Skeletal muscle cell (primary cell): ENCODE data around the gene CYP4F8.
"Not testable (repeated sequence)": the region's sequence is repeated elsewhere in the genome, so short reads cannot be mapped to it uniquely, and the experiment has no call there.

Experiments
- DNase-seq: peaks from one replicate; pipeline ENCODE4 v3.0.0-alpha.2; 2010; ENCODE audit warnings: low read depth
- H3K4me3 ChIP-seq: 2 replicates; pipeline ENCODE4 v1.5.1; 2011; ENCODE audit warnings: low read depth, mild to moderate bottlenecking, control low read depth, low read length, moderate library complexity

The CYP4F8 gene

DNA sequence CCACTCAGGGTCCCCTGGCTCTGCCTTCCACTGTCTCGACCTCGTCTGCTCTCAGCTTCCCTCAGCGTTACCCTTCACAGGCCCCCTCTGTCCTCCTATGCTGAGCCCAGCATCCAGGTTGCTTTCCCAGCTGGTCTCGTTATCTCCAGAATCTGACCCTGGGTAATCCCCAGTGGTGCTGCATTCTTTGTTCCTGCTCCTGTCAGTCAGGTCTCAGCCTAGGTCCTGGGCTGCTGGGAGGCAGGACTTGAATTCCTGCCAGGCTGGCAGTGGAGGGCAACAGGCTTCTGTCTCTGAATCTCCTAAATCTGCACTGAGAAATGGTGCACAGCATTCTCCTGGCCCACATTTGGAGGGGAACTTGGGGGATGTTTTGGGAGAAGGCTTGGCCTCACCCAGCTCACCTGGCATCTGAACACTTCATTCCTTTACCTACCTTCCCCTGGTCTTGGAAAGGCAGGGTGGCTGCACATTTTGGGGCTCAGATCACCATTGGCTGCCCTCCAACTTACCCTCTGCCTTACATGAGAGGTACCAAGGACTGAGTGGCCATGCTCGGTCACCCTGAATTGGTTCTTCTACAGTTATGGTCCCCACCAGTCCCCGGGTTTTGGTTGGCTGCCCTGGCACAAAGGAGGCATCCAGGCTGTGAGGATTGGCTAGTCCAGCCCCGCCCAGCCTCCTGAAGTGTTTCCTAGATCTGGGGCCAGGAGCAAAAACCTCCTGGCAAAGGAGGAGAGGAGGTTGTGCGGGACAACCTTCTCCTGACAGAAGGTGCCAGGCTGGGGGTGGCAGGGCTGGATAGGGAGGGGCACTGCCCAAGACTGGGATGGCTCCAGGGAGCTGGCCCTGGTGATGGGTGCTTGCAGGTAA, at the start of gene CYP4F8:
CYP4F8 (plus strand) TSS at position 712 of the 873 bp plus-strand sequence. CDS start 399 bp downstream, outside the sequence.
- H3K4me3 ChIP-seq: no peak within 1 kb of the TSS
- DNase-seq: no peak

- no peak for DNase-seq
- no peak overlapping the region for H3K4me3 ChIP-seq
Observed at GRCh38 chr19:15570420-15570819, 44.6 kb upstream of the CYP4F8 start.

DNA sequence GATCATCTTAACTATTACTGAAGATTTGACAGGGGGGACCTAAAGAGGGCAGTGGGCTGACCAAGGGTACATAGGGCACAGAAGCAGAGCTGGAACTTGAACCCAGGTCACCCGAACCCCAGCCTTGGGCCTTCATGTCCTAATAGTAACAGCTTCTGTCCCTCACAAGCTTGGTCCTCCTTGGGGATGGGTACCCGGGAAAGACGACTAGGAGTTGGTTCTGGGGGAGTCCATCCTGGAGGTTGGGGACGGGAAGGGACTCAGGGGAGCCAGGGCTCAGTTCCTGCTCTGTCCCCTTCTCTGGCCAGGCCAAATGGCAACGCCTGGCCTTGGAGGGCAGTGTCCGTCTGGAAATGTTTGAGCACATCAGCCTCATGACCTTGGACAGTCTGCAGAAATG, 39.6 kb upstream of the CYP4F8 start:
- DNase-seq: no peak
- no peak overlapping the region for H3K4me3 ChIP-seq

- DNase-seq: no peak
- H3K4me3 ChIP-seq: no peak overlapping the region
Observed at GRCh38 chr19:15576526-15577156, 38.4 kb upstream of the CYP4F8 start.

DNA sequence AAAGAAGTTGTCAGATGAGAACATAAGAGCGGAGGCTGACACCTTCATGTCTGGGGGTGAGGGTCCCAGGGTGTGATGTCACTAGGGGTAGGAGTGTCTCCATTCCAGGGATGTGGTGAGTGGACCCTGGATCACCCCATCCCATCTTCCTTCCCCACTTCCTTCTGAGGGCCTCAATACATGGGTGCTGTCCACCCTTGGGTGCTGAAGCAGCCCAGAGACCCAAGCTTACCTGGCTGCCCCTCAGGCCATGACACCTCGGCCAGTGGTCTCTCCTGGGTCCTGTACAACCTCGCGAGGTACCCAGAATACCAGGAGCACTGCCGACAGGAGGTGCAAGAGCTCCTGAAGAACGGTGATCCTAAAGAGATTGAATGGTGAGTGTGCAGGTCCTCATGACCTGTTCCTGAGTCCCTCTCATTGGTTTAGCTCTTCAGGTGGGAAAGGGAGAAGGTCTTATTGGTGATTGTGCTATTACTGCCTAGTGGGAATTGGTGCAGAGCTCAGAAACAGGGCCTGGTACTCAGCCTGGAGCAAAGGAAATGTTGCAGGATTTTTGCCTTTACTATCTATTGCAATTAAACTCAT, 37.7 kb upstream of the CYP4F8 start:
- DNase-seq: no peak
- no peak overlapping the region for H3K4me3 ChIP-seq

- DNase-seq: no peak
- H3K4me3 ChIP-seq: no peak overlapping the region
Observed at GRCh38 chr19:15583346-15583745, 31.7 kb upstream of the CYP4F8 start.

DNA sequence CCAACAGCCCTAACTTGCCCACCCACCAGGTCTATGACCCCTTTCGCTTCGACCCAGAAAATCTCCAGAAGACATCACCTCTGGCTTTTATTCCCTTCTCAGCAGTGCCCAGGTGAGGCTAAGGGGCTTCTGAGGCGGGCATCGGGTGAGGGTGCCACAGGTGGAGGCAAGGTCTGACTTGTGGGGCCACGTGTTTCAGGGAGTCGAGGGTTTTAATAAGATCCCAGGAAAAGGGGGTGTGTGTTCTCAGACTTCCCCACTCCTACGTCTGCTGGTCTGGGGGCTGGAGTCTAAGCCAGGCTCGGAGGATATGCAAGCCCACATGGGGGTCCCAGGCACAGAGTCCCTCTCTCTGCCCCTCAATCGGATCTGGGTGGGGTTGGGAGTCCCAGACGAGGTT, 30.9 kb upstream of the CYP4F8 start:
- no peak overlapping the region for H3K4me3 ChIP-seq

DNA sequence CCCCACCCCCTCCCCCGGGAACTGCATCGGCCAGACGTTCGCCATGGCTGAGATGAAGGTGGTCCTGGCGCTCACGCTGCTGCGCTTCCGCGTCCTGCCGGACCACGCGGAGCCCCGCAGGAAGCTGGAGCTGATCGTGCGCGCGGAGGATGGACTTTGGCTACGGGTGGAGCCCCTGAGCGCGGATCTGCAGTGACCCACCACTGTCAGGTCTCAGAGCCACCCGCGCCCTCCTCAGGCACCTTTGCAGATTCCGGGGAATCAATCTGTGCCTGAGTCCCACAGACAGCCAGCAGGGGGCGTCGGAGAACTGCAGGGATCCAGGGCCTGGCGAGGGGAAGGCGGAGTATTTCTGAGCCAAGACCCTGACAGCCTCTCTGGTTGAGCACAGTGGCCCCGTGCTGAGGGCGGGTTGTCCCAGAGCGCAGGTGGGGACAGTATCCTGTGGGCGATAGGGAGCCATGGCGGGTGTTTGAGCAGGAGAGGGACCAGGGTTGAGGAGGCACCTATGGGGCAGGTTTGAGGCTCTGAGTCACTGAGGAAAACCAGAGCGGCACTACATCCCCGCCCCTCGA, 30.4 kb upstream of the CYP4F8 start:
- H3K4me3 ChIP-seq: no peak overlapping the region
- DNase-seq: peak; percentile 1

More for the DNA sequence above, 30.9 kb upstream of the CYP4F8 start:
- DNase-seq: no peak

DNA sequence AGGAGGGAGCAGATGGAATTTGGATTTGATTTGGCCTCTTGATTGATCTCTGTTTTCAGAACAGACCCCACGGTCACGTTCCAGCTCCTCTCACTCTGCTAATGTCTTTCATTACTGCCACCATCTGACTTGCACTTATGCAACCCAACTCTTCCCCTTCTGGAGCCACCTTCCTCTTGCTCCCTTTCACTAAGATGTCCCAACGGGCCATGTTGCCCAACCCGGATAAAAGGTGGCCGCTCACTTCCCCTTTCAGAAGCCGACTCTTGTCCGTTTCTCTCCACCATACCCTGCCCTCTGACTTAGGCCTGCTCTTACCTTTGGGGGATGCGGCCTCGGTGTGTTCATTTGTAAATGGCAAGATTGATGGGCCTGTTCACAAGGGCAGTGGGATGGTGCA, 27.4 kb upstream of the CYP4F8 start:
- no peak overlapping the region for H3K4me3 ChIP-seq
- no peak for DNase-seq

- no peak for DNase-seq
- no peak overlapping the region for H3K4me3 ChIP-seq
Observed at GRCh38 chr19:15588265-15588664, 26.8 kb upstream of the CYP4F8 start.

- H3K4me3 ChIP-seq: no peak overlapping the region
- DNase-seq: no peak
Observed at GRCh38 chr19:15589760-15590451, 25.1 kb upstream of the CYP4F8 start.

DNA sequence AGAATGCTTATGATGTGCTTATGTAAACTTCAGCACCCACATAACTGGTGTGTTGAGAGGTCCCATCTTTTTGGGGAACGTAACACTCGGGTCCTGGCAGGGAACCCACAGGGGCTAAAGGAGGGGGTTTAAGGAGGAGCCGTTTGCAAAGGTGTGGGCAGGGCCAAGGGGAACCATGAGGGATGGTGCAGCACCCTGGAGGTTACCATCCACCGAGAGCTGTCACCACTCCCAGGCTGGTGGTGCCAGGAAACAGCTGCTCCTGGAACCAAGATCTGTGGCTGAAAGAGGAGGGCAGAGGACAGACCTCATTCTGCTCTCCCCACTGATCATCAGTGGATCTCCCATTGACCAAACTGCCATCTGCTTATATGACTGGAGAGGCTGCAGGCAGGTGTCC, 23.2 kb upstream of the CYP4F8 start:
- H3K4me3 ChIP-seq: no peak overlapping the region
- DNase-seq: no peak

DNA sequence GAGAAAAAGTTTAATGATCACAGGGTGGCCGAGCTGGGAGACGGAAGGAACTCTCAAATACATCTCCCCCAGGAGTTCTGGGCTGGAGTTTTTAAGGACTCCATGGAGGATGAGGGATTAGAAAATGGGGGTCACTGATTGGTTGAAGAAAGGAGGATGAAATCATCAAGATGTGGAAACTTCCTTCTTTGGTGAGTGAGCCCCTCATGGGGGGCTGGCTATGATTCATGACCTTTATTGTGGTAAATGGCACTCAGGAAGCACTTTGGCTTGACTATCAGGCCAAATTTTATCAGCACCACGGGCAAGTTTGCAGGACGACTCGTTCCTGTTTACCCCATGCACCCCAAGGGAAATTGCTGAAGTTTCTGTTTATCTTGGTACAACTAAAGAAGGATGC, 22.5 kb upstream of the CYP4F8 start:
- not testable (repeated sequence) for DNase-seq, H3K4me3 ChIP-seq

- not testable (repeated sequence) for DNase-seq, H3K4me3 ChIP-seq
Observed at GRCh38 chr19:15593766-15594165, 21.3 kb upstream of the CYP4F8 start.

GRCh38 chr19:15595069-15595468, 19.9 kb upstream of the CYP4F8 start:
- no peak overlapping the region for H3K4me3 ChIP-seq
- no peak for DNase-seq

GRCh38 chr19:15607978-15608925, 6.8 kb upstream of the CYP4F8 start:
- DNase-seq, H3K4me3 ChIP-seq: not testable (repeated sequence)

- no peak for DNase-seq
- no peak overlapping the region for H3K4me3 ChIP-seq
Observed at GRCh38 chr19:15609261-15609660, 5.8 kb upstream of the CYP4F8 start.

DNA sequence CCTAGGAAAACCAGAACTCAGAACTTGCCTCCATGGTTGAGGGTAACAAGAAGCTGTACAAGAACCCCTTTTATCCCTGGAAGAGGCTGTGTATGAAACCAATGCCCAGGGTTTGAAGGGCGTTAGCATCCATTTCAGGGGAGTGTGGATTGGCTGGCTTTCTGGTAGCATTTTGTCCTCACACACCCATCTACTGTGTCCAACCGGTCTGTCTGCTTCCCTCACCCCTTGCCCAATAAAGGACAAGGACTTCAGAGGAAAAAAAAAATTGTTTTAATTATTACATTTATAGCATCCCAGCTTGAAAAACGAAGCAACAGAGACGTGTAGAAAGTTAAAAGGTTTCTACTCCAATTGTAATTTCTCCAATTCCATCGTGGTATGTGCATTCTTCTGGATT, 2.7 kb upstream of the CYP4F8 start:
- no peak for DNase-seq

DNA sequence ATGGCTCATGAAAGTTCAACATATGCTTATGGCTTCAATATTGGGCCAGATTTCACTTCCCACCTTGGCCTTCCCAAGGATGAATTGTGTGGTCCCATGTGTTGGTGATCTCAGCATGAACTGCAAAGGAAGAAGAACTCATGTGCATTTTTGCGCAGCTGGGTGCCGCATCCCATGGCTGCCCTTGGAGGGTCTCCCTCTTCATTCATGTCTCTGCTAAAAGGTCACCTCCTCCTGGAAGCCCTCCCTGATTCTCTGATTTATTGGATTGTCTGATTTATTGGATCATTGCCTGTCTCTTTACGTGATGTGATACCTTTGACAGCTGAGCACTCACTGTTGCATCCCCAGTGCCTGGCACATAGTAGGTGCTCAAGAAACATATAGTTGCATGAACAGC, 1.7 kb upstream of the CYP4F8 start:
- no peak overlapping the region for H3K4me3 ChIP-seq
- DNase-seq: no peak

More for the DNA sequence above, 2.7 kb upstream of the CYP4F8 start:
- H3K4me3 ChIP-seq: no peak overlapping the region
